Fibroblast of peridontal ligament (primary cell): ENCODE measurements around the gene LHFPL3.
A peak's percentile ranks its signal among the peaks of the same experiment; 100 is the strongest.
"Not testable (repeated sequence)": the region's sequence is repeated elsewhere in the genome, so short reads cannot be mapped to it uniquely, and the experiment has no call there.

Experiments used
- DNase-seq: peaks from one replicate; pipeline ENCODE4 v3.0.0-alpha.2; 2010; ENCODE audit errors: extremely low read depth

Gene LHFPL3

GRCh38 chr7:104482362-104483037 lies 154.1 kb downstream of the LHFPL3 start:
- no peak for DNase-seq

GRCh38 chr7:104486931-104487330 lies 158.5 kb downstream of the LHFPL3 start:
- no peak for DNase-seq

GRCh38 chr7:104487642-104488041 lies 159.2 kb downstream of the LHFPL3 start:
- no peak for DNase-seq

- DNase-seq = no peak
These were observed 169.1 kb downstream of the LHFPL3 start for GRCh38 chr7:104497379-104497967.

GRCh38 chr7:104499975-104500374 lies 171.6 kb downstream of the LHFPL3 start:
- no peak for DNase-seq

- no peak for DNase-seq
These were observed 181.5 kb downstream of the LHFPL3 start for GRCh38 chr7:104509874-104510273.

GRCh38 chr7:104524853-104525252 lies 196.4 kb downstream of the LHFPL3 start:
- DNase-seq = no peak

- DNase-seq = no peak
These were observed 199.7 kb downstream of the LHFPL3 start for GRCh38 chr7:104528142-104528541.

- DNase-seq = no peak
These were observed 201.2 kb downstream of the LHFPL3 start for GRCh38 chr7:104529567-104529966.

- DNase-seq = no peak
These were observed 201.8 kb downstream of the LHFPL3 start for GRCh38 chr7:104530251-104530650.

- no peak for DNase-seq
These were observed 205.7 kb downstream of the LHFPL3 start for GRCh38 chr7:104534149-104534548.

- DNase-seq = no peak
These were observed 207.4 kb downstream of the LHFPL3 start for GRCh38 chr7:104535841-104536240.

GRCh38 chr7:104536956-104537355 lies 208.6 kb downstream of the LHFPL3 start:
- DNase-seq = no peak

GRCh38 chr7:104538152-104538551 lies 209.7 kb downstream of the LHFPL3 start:
- no peak for DNase-seq

- DNase-seq = no peak
These were observed 213.5 kb downstream of the LHFPL3 start for GRCh38 chr7:104541897-104542296.

- DNase-seq = no peak
These were observed 220.5 kb downstream of the LHFPL3 start for GRCh38 chr7:104548861-104549260.

- DNase-seq = peak; percentile 0
These were observed 222.0 kb downstream of the LHFPL3 start for GRCh38 chr7:104550362-104550761.

- DNase-seq = no peak
These were observed 222.8 kb downstream of the LHFPL3 start for GRCh38 chr7:104551226-104551625.

- DNase-seq = peak; percentile 1
These were observed 223.7 kb downstream of the LHFPL3 start for GRCh38 chr7:104552102-104552501.

- DNase-seq = no peak
These were observed 224.7 kb downstream of the LHFPL3 start for GRCh38 chr7:104553074-104553473.

- DNase-seq = not testable (repeated sequence)
These were observed 235.0 kb downstream of the LHFPL3 start for GRCh38 chr7:104563350-104563901.

- DNase-seq = no peak
These were observed 241.3 kb downstream of the LHFPL3 start for GRCh38 chr7:104569751-104570150.

GRCh38 chr7:104572554-104572953 lies 244.2 kb downstream of the LHFPL3 start:
- DNase-seq = no peak
